BLaER1 treated with 17β-estradiol and CSF1 and Interleukin-3, amounts not matched to agents 10 nM and 100 nM (cell line): ENCODE measurements around the gene ZBTB3.
A peak's percentile ranks its signal among the peaks of the same experiment; 100 is the strongest.
"Not testable (repeated sequence)": the region's sequence is repeated elsewhere in the genome, so short reads cannot be mapped to it uniquely, and the experiment has no call there.

Experiments
- H3K27ac ChIP-seq, 11 experiments: shearing (Covaris generic); formaldehyde crosslinking; 2 replicates each; pipeline ENCODE4 v1.8.1; 2022
- H3K27me3 ChIP-seq, 11 experiments: shearing (Covaris generic); formaldehyde crosslinking; 2 replicates each; pipeline ENCODE4 v1.8.1; 2022
- H3K36me3 ChIP-seq, 11 experiments: shearing (Covaris generic); formaldehyde crosslinking; 2 replicates each; pipeline ENCODE4 v1.8.1; 2022
- H3K4me1 ChIP-seq, 10 experiments: shearing (Covaris generic); formaldehyde crosslinking; 2 replicates each; pipeline ENCODE4 v1.8.1; 2022
- H3K4me2 ChIP-seq, 11 experiments: shearing (Covaris generic); formaldehyde crosslinking; 2 replicates each; pipeline ENCODE4 v1.8.1; 2022
- H3K4me3 ChIP-seq, 10 experiments: shearing (Covaris generic); formaldehyde crosslinking; 2 replicates each; pipeline ENCODE4 v1.8.1; 2022
- H3K9ac ChIP-seq, 11 experiments: shearing (Covaris generic); formaldehyde crosslinking; 2 replicates each; pipeline ENCODE4 v1.8.1; 2022
- H3K9me3 ChIP-seq, 11 experiments: shearing (Covaris generic); formaldehyde crosslinking; replicated peaks in 1 of 11; 2 replicates each; pipeline ENCODE4 v1.8.1; 2022
- H4K20me1 ChIP-seq, 11 experiments: shearing (Covaris generic); formaldehyde crosslinking; 2 replicates each; pipeline ENCODE4 v1.8.1; 2022
- Cebpa-rat ChIP-seq, 11 experiments: shearing (Covaris generic); IDR thresholded peaks; 2 replicates each; pipeline ENCODE4 v1.8.1; 2022

ZBTB3 gene

DNA sequence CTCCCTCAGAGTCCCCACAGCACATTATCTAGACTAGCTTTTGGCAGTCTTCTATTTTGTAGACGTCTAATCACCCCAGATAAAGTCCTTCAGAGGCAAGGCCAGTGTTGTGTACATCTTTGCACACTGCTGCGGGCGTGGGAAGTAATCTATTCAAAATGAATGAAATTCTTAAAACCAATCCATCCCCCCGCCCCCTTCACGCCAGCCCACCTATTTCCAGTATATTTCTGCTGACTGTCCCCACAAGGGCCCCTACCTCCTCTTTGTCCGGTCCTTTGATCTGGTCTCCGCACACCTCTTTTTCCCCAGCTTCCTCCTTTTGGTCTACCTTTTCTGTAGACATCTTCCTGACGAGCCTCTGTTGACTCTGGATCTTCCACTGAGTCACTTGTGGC, 47.1 kb downstream of the ZBTB3 start:
- no peaks in the 10 kb centered on the region for H3K9me3 ChIP-seq
- no peaks in the 10 kb centered on the region for H3K27me3 ChIP-seq
- peaks cover 20 to 62% (median 35%) of the 10 kb centered on the region in 11 experiments for H3K36me3 ChIP-seq
- no peak for TF ChIP-seq Cebpa-rat (IDR thresholded peaks at IDR 0.05)
- peaks cover 47 to 75% (median 51%) of the 10 kb centered on the region in 10 experiments for H3K4me1 ChIP-seq
- H3K27ac ChIP-seq = peak overlapping the region in 8 of 11 experiments; percentile 19 to 97 (median 48); a peak in 11 of 22 replicates
- H3K4me2 ChIP-seq = peak overlapping the region; percentile 88 to 100 (median 98)
- peak overlapping the region in 9 of 10 experiments; percentile 64 to 82 (median 70); a peak in 14 of 20 replicates for H3K4me3 ChIP-seq
- no peaks in the 10 kb centered on the region for H4K20me1 ChIP-seq
- H3K9ac ChIP-seq = peak overlapping the region in 8 of 11 experiments; percentile 60 to 85 (median 69); a peak in 16 of 22 replicates

DNA sequence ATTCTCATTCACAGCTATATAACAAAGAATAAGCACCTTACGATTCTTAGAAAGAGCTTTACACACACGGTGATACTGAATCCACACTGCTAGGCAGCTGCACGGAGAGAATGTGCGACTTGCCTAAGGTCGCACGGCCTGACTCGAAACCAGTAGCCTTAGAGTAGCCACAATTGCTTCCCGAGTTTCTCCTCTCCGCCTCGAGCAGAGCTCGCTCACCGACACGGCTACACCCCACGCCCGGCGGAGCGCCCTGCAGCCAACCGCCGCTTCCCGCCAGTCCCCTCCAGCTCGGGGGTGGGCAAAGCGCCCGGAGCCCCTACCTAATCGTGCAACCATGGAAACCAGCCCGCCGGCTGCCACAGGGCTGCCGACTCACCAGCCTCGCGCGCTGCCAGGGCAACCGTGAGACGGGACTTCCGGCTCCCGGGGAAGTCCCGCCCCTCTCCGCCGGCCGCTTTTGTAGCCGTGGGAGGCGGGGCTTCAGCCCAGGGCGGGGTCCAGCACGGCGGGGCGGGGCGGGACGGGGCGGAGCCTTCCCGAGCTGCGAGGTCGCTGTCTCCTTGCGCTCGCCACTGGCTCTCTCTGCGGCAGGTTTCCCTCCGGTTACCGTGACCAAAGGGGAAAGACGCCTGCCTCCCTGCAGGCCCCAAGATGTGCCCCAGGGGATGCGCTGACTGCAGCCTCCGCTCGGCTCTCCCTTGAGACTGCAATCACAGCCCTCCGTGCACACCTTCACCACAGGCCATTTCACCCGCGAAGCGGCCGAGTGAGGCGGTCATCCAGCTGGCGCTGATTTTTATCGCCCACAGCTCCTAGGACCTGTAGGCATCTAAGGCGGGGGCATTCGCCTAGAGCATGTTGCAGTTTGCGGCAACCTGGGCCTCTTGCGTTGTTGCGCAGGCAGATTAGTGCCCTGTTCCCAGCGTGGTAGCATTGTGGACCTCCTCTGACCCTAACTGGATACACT, 47.8 kb downstream of the ZBTB3 start:
- H3K27ac ChIP-seq = peak overlapping the region; percentile 31 to 97 (median 73); a peak in 21 of 22 replicates
- H3K4me3 ChIP-seq = peak overlapping the region; percentile 64 to 82 (median 70)
- H3K36me3 ChIP-seq = peaks cover 20 to 62% (median 35%) of the 10 kb centered on the region in 11 experiments
- H3K4me1 ChIP-seq = peaks cover 47 to 79% (median 51%) of the 10 kb centered on the region in 10 experiments
- H3K9ac ChIP-seq = peak overlapping the region; percentile 75 to 85 (median 79)
- H3K4me2 ChIP-seq = peak overlapping the region; percentile 88 to 100 (median 98)
- no peaks in the 10 kb centered on the region for H3K9me3 ChIP-seq
- no peaks in the 10 kb centered on the region for H4K20me1 ChIP-seq
- no peak for TF ChIP-seq Cebpa-rat (IDR thresholded peaks at IDR 0.05)
- H3K27me3 ChIP-seq = no peaks in the 10 kb centered on the region

DNA sequence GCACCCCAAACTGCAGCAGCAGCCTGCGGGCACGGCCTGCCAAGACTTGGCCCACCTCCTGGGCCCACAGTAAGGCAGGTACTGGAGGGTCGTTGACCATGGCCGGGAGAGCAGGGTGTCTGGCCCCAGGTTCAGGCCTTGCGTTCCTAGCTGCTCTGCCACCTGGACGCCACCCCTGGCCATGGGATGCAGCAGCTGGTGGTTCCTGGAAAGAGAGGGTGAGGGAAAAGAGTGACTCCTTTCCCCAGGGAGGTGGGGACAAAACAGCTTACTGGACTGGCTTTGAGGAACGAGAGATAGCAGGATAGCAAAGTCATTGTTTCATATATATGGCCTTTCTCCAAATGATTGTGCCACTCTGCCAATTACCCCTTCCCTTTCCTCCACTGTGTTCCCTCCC, 48.5 kb downstream of the ZBTB3 start:
- Histone ChIP-seq H3K4me2 (peak overlapping the region; percentile 88 to 100 (median 96)), H3K9ac (peak overlapping the region; percentile 75 to 85 (median 79)), H4K20me1 (no peaks in the 10 kb centered on the region), H3K9me3 (no peaks in the 10 kb centered on the region), H3K4me3 (peak overlapping the region; percentile 64 to 82 (median 70)), H3K4me1 (peaks cover 47 to 78% (median 48%) of the 10 kb centered on the region in 10 experiments), H3K27ac (peak overlapping the region; percentile 31 to 85 (median 73); a peak in 21 of 22 replicates), H3K27me3 (no peaks in the 10 kb centered on the region), H3K36me3 (peaks cover 19 to 62% (median 35%) of the 10 kb centered on the region in 11 experiments)
- no peak for TF ChIP-seq Cebpa-rat (IDR thresholded peaks at IDR 0.05)

DNA sequence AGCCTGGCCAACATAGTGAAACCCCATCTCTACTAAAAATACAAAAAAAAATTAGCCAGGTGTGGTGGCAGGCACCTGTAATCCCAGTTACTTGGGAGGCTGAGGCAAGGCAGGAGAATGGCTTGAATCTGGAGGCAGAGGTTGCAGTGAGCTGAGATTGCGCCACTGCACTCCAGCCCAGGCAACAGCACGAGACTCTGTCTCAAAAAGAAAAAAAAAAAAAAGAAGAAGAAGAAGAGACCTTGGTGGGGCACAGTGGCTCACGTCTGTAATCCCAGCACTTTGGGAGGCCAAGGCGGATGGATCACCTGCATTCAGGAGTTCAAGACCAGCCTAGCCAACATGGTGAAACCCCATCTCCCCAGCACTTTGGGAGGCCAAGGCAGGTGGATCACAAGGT, 50.0 kb downstream of the ZBTB3 start:
- not testable (repeated sequence) for H3K27ac ChIP-seq, H3K4me3 ChIP-seq, H3K9ac ChIP-seq, H3K9me3 ChIP-seq, H3K27me3 ChIP-seq, H4K20me1 ChIP-seq
- H3K4me1 ChIP-seq = peaks cover 37 to 70% (median 39%) of the 10 kb centered on the region in 10 experiments
- peaks cover 24 to 71% (median 43%) of the 10 kb centered on the region in 11 experiments for H3K36me3 ChIP-seq
- H3K4me2 ChIP-seq = peak overlapping the region in 2 of 11 experiments; percentile 28 to 96; a peak in 3 of 22 replicates

DNA sequence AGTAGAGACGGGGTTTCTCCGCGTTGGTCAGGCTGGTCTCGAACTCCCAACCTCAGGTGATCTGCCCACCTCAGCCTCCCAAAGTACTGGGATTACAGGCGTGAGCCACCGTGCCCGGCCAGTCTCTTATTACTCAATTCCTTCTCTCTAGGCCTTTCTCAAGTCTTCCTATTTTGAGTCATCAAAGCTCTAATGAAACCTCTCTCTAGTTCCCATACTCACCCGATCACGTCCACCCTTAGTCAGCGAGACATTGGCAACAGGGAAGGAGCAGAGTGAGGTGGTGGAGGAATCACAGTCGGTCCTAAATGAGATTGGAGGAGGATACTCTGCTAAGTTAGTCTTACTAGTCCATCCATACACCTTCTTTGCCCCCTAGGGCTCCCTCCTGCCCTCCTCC, 51.7 kb downstream of the ZBTB3 start:
- H3K9me3 ChIP-seq = no peaks in the 10 kb centered on the region
- H4K20me1 ChIP-seq = no peaks in the 10 kb centered on the region
- H3K4me1 ChIP-seq = peaks cover 21 to 54% (median 22%) of the 10 kb centered on the region in 10 experiments
- no peak overlapping the region for H3K9ac ChIP-seq
- H3K27me3 ChIP-seq = no peaks in the 10 kb centered on the region
- H3K4me2 ChIP-seq = peak overlapping the region in 3 of 11 experiments; percentile 9 to 55 (median 29); a peak in 4 of 22 replicates
- no peak overlapping the region for H3K4me3 ChIP-seq
- TF ChIP-seq Cebpa-rat (IDR thresholded peaks at IDR 0.05) = no peak
- H3K36me3 ChIP-seq = peaks cover 24 to 71% (median 38%) of the 10 kb centered on the region in 11 experiments
- 0 out of 22 replicates have a peak overlapping the region, but pooled peaks of 1 of the 11 experiments have one; percentile 24 for H3K27ac ChIP-seq
